ENCODE results near the gene TSPAN32.

GRCh38 chr11:2309251-2310072 is 7.6 kb downstream of the TSPAN32 start:
- TF ChIP-seq TAF1 (IDR thresholded peaks at IDR 0.05; ENCODE audit: borderline replicate concordance, low read depth, low read length) (no peak), POLR2A (IDR thresholded peaks at IDR 0.05; ENCODE audit: low read depth, low read length) (no peak), POLR2AphosphoS5 (IDR thresholded peaks at IDR 0.05; ENCODE audit: low read depth, low read length) (no peak)

Measured in GM12892 (cell line).